ENCODE measurements around the gene PVALEF.
"Not testable (repeated sequence)": the region's sequence is repeated elsewhere in the genome, so short reads cannot be mapped to it uniquely, and the experiment has no call there.

Gene PVALEF

GRCh38 chr17:81151278-81151677 lies 14.0 kb upstream of the PVALEF start:
- DNase-seq (ENCODE audit: extremely low read depth, insufficient read length): no peak
- Histone ChIP-seq H3K4me3 (replicated peaks; ENCODE audit: low read depth, low read length) (no peak overlapping the region), H3K27me3 (replicated peaks; ENCODE audit: control insufficient read depth, insufficient read depth, low read length) (no peaks in the 10 kb centered on the region), H3K36me3 (ENCODE audit: control insufficient read depth, insufficient read depth, low read length) (no peaks in the 10 kb centered on the region)
- no peak for TF ChIP-seq CTCF (IDR thresholded peaks at IDR 0.05; ENCODE audit: insufficient read depth, low read length, poor library complexity, severe bottlenecking)

GRCh38 chr17:81152288-81152828 lies 12.9 kb upstream of the PVALEF start:
- no peak for TF ChIP-seq CTCF (IDR thresholded peaks at IDR 0.05; ENCODE audit: insufficient read depth, low read length, poor library complexity, severe bottlenecking)
- no peaks in the 10 kb centered on the region for H3K36me3 ChIP-seq (ENCODE audit: control insufficient read depth, insufficient read depth, low read length)
- H3K4me3 ChIP-seq (replicated peaks; ENCODE audit: low read depth, low read length): no peak overlapping the region
- no peak for DNase-seq (ENCODE audit: extremely low read depth, insufficient read length)
- no peaks in the 10 kb centered on the region for H3K27me3 ChIP-seq (replicated peaks; ENCODE audit: control insufficient read depth, insufficient read depth, low read length)

GRCh38 chr17:81153340-81153803 lies 11.9 kb upstream of the PVALEF start:
- DNase-seq (ENCODE audit: extremely low read depth, insufficient read length): no peak
- no peak overlapping the region; the same call in 1 of the 2 replicates for H3K4me3 ChIP-seq (replicated peaks; ENCODE audit: low read depth, low read length)
- no peaks in the 10 kb centered on the region for H3K36me3 ChIP-seq (ENCODE audit: control insufficient read depth, insufficient read depth, low read length)
- TF ChIP-seq CTCF (IDR thresholded peaks at IDR 0.05; ENCODE audit: insufficient read depth, low read length, poor library complexity, severe bottlenecking): no peak
- no peaks in the 10 kb centered on the region for H3K27me3 ChIP-seq (replicated peaks; ENCODE audit: control insufficient read depth, insufficient read depth, low read length)

GRCh38 chr17:81154016-81154415 lies 11.3 kb upstream of the PVALEF start:
- DNase-seq (ENCODE audit: extremely low read depth, insufficient read length); H3K36me3 ChIP-seq (ENCODE audit: control insufficient read depth, insufficient read depth, low read length); H3K4me3 ChIP-seq (replicated peaks; ENCODE audit: low read depth, low read length); H3K27me3 ChIP-seq (replicated peaks; ENCODE audit: control insufficient read depth, insufficient read depth, low read length): not testable (repeated sequence)

GRCh38 chr17:81154961-81155360 lies 10.3 kb upstream of the PVALEF start:
- H3K4me3 ChIP-seq (replicated peaks; ENCODE audit: low read depth, low read length): no peak overlapping the region
- no peaks in the 10 kb centered on the region for H3K36me3 ChIP-seq (ENCODE audit: control insufficient read depth, insufficient read depth, low read length)
- DNase-seq (ENCODE audit: extremely low read depth, insufficient read length): no peak
- TF ChIP-seq CTCF (IDR thresholded peaks at IDR 0.05; ENCODE audit: insufficient read depth, low read length, poor library complexity, severe bottlenecking): no peak
- H3K27me3 ChIP-seq (replicated peaks; ENCODE audit: control insufficient read depth, insufficient read depth, low read length): no peaks in the 10 kb centered on the region; the same call in 1 of the 2 replicates

- Histone ChIP-seq H3K36me3 (ENCODE audit: control insufficient read depth, insufficient read depth, low read length) (no peaks in the 10 kb centered on the region), H3K27me3 (replicated peaks; ENCODE audit: control insufficient read depth, insufficient read depth, low read length) (peaks cover 1% of the 10 kb centered on the region; the same call in 1 of the 2 replicates), H3K4me3 (replicated peaks; ENCODE audit: low read depth, low read length) (no peak overlapping the region)
- TF ChIP-seq CTCF (IDR thresholded peaks at IDR 0.05; ENCODE audit: insufficient read depth, low read length, poor library complexity, severe bottlenecking): no peak
- DNase-seq (ENCODE audit: extremely low read depth, insufficient read length): no peak
Observed at GRCh38 chr17:81156866-81157805, 8.2 kb upstream of the PVALEF start.

Measured in GM06990 (cell line).